Measurements from ENCODE around the gene SLC49A3. TPM values are rescaled to one million over a fixed set of nuclear protein-coding genes. Genes with fewer than 3 reads are reported as not detected.
"Not testable (repeated sequence)": the region's sequence is repeated elsewhere in the genome, so short reads cannot be mapped to it uniquely, and the experiment has no call there.

The SLC49A3 gene
- total and polyA plus RNA-seq, 2 donors (not counting 1 experiment from before 2014, with no cell fraction given): 0.42 to 5.1 TPM

DNA sequence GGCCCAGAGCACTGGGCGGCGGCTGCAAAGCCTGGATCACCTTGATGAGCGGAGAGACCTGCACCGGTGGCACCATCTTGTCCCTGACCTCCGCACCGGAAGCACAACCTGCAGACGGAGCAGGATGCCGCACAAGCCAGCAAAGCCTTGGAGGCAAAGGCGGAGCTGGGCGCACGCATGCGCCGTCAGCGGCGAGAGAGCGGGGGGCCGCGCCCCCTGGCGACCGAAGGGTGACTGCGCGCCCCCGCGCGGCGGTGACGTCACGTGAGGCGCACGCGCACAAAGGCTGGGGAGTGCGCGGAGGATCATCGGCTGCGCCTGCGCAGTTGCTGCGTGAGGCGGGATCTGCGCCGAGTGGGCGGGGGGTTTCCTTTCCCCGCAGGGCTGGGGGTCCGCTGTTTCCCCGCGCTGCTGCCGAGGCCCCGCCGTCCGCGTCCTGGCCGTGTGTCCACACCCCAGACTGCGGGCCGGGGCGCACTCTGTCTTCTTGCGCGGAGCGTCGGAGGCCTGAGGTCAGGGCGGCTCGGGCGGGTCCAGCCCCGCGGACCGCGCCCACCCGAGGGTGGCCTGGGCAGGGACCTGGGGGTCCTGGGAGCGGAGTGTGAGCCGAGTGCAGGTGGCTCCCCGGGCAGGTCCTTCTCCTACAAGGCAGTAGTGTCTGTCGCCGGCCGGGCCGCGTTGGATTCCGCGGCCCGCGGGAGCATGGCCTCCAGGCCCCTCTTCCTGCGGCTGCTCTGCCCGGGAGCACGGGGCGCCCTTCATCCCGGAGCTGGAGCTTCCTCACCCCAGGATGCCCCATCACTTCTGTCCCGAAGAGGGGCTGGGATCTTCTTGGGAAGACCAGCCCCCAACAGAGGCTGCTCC lies 14.5 kb downstream of the SLC49A3 start, which contains the start of the genes ATP5ME and MYL5:
Gene ATP5ME, minus strand, starts transcription at position 105 of the 864 bp plus-strand sequence. Its CDS starts 29 bp downstream, at position 76.
Gene MYL5, plus strand, starts transcription at position 371 of the 864 bp plus-strand sequence. CDS start 3,485 bp downstream, outside the sequence.
- TF ChIP-seq EZH2 (IDR thresholded peaks at IDR 0.05; ENCODE audit: low read length, missing control alignments): no peak
- TF ChIP-seq, protein P1, sequence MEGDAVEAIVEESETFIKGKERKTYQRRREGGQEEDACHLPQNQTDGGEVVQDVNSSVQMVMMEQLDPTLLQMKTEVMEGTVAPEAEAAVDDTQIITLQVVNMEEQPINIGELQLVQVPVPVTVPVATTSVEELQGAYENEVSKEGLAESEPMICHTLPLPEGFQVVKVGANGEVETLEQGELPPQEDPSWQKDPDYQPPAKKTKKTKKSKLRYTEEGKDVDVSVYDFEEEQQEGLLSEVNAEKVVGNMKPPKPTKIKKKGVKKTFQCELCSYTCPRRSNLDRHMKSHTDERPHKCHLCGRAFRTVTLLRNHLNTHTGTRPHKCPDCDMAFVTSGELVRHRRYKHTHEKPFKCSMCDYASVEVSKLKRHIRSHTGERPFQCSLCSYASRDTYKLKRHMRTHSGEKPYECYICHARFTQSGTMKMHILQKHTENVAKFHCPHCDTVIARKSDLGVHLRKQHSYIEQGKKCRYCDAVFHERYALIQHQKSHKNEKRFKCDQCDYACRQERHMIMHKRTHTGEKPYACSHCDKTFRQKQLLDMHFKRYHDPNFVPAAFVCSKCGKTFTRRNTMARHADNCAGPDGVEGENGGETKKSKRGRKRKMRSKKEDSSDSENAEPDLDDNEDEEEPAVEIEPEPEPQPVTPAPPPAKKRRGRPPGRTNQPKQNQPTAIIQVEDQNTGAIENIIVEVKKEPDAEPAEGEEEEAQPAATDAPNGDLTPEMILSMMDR (conservative IDR thresholded peaks at IDR 0.05 in 1 of 2, IDR thresholded peaks at IDR 0.05 in 1 of 2; ENCODE audit: low read depth in 1 of 2, low read length in 2 of 2): peak; percentile 63 to 81
- H3K27me3 ChIP-seq (ENCODE audit: control insufficient read depth, insufficient read depth, low read length): no peaks in the 10 kb centered on the region
- H3K4me1 ChIP-seq (ENCODE audit: control insufficient read depth, extremely low read depth, insufficient read depth, low read length): peaks cover 4% of the 10 kb centered on the region
- no peaks in the 10 kb centered on the region for H3K9me3 ChIP-seq (ENCODE audit: control insufficient read depth, insufficient read depth, low read depth, low read length)
- no peaks in the 10 kb centered on the region for H4K20me1 ChIP-seq (ENCODE audit: control insufficient read depth, extremely low read depth, insufficient read depth, low read length)
- peaks cover 13% of the 10 kb centered on the region for H3K79me2 ChIP-seq (ENCODE audit: control insufficient read depth, insufficient read depth, low read length)
- H2AFZ ChIP-seq (ENCODE audit: low read length): peak within 1 kb of the TSS; percentile 81
- DNase-seq (ENCODE audit: low read depth in 2 of 2): peak; percentile 90 to 95
- H3K27ac ChIP-seq (ENCODE audit: insufficient read depth, low read length): peak within 1 kb of the TSS; percentile 96
- H3K36me3 ChIP-seq (ENCODE audit: control insufficient read depth, insufficient read depth, low read length): peaks cover 9% of the 10 kb centered on the region
- H3K4me2 ChIP-seq (ENCODE audit: extremely low read depth, insufficient read depth, low read length): peak within 1 kb of the TSS; percentile 99
- peak within 1 kb of the TSS; percentile 84 to 99 (median 94) for H3K4me3 ChIP-seq (replicated peaks in 1 of 4; ENCODE audit: control extremely low read depth in 1 of 4, insufficient read depth in 1 of 4, low read depth in 3 of 4, low read length in 4 of 4)
- peak within 1 kb of the TSS; percentile 98 for H3K9ac ChIP-seq (ENCODE audit: insufficient read depth, low read length)

DNA sequence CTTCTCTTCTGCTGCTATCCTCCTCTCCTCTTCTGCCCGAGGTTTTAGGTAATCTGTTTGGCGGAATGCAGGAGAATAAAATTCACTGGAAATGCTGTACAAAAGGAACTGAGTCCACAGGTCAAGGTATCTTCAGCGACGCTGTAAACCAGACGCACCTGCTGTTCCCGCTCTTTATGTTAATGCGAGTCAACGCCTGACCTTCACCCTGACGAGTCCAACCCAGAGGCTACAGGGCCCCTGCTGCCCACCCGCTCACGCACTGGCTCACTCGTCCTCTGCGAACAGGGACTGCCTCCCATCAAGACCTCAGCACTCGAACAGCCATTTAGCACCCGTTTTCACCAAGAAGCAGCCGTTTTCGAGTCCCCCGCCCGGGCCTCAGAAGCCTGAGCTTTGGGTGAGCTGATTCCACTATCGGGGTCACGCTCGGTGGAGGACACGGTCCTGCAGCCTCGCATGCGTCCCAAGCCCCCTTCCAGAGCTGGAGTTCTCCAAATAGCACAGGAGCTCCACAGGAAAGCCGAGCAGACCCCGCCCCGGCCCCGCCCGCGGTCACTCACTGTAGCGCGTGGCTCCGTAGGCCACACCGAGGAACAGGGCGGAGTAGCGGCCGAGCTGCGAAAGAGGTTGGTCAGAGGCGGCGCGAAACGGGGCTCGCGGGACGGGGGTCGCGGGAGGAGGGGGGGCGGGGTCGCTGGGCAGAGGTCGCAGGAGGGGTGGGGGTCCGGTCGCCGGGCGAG lies 15.4 kb downstream of the SLC49A3 start:
- H3K9me3 ChIP-seq (ENCODE audit: control insufficient read depth, insufficient read depth, low read depth, low read length): no peaks in the 10 kb centered on the region
- H3K27ac ChIP-seq (ENCODE audit: insufficient read depth, low read length): peak overlapping the region; percentile 44
- H2AFZ ChIP-seq (ENCODE audit: low read length): peak overlapping the region; percentile 23
- H3K4me2 ChIP-seq (ENCODE audit: extremely low read depth, insufficient read depth, low read length): peak overlapping the region; percentile 99
- H3K27me3 ChIP-seq (ENCODE audit: control insufficient read depth, insufficient read depth, low read length): no peaks in the 10 kb centered on the region
- peaks cover 9% of the 10 kb centered on the region for H3K36me3 ChIP-seq (ENCODE audit: control insufficient read depth, insufficient read depth, low read length)
- H3K9ac ChIP-seq (ENCODE audit: insufficient read depth, low read length): peak overlapping the region; percentile 74
- TF ChIP-seq EZH2 (IDR thresholded peaks at IDR 0.05; ENCODE audit: low read length, missing control alignments): no peak
- TF ChIP-seq, protein P1 (conservative IDR thresholded peaks at IDR 0.05 in 1 of 2, IDR thresholded peaks at IDR 0.05 in 1 of 2; ENCODE audit: low read depth in 1 of 2, low read length in 2 of 2): no peak
- peaks cover 4% of the 10 kb centered on the region for H3K4me1 ChIP-seq (ENCODE audit: control insufficient read depth, extremely low read depth, insufficient read depth, low read length)
- DNase-seq (ENCODE audit: low read depth in 2 of 2): no peak
- no peaks in the 10 kb centered on the region for H4K20me1 ChIP-seq (ENCODE audit: control insufficient read depth, extremely low read depth, insufficient read depth, low read length)
- H3K79me2 ChIP-seq (ENCODE audit: control insufficient read depth, insufficient read depth, low read length): peaks cover 13% of the 10 kb centered on the region
- H3K4me3 ChIP-seq (replicated peaks in 1 of 4; ENCODE audit: control extremely low read depth in 1 of 4, insufficient read depth in 1 of 4, low read depth in 3 of 4, low read length in 4 of 4): peak overlapping the region; percentile 84 to 99 (median 94)

DNA sequence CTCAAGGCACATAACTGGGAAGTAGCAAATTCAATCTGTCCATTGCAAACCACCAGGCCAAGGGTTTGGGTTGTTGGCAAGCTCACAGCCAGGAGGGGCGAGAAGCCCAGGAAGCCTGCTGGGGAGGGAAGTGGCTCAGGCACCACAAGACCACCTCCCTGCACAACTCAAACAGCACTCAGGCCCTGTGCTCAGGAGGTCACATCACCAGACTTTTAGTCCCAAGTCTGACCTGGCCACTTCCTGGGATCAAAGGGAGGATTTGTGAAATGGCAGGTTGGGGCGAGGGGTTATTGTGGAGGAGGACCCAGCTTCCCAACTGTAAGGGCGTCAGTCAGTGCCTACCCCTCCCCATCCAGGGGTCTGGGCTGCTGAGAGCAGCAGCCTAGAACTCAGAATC lies 17.2 kb downstream of the SLC49A3 start:
- Histone ChIP-seq H3K9me3 (ENCODE audit: control insufficient read depth, insufficient read depth, low read depth, low read length) (no peaks in the 10 kb centered on the region), H3K4me2 (ENCODE audit: extremely low read depth, insufficient read depth, low read length) (no peak overlapping the region), H2AFZ (ENCODE audit: low read length) (no peak overlapping the region), H3K27ac (ENCODE audit: insufficient read depth, low read length) (no peak overlapping the region), H3K79me2 (ENCODE audit: control insufficient read depth, insufficient read depth, low read length) (peaks cover 13% of the 10 kb centered on the region), H3K9ac (ENCODE audit: insufficient read depth, low read length) (no peak overlapping the region), H3K4me3 (replicated peaks in 1 of 4; ENCODE audit: control extremely low read depth in 1 of 4, insufficient read depth in 1 of 4, low read depth in 3 of 4, low read length in 4 of 4) (no peak overlapping the region), H4K20me1 (ENCODE audit: control insufficient read depth, extremely low read depth, insufficient read depth, low read length) (no peaks in the 10 kb centered on the region), H3K36me3 (ENCODE audit: control insufficient read depth, insufficient read depth, low read length) (peaks cover 9% of the 10 kb centered on the region), H3K4me1 (ENCODE audit: control insufficient read depth, extremely low read depth, insufficient read depth, low read length) (peaks cover 4% of the 10 kb centered on the region), H3K27me3 (ENCODE audit: control insufficient read depth, insufficient read depth, low read length) (no peaks in the 10 kb centered on the region)
- DNase-seq (ENCODE audit: low read depth in 2 of 2): no peak
- TF ChIP-seq, protein P1 (conservative IDR thresholded peaks at IDR 0.05 in 1 of 2, IDR thresholded peaks at IDR 0.05 in 1 of 2; ENCODE audit: low read depth in 1 of 2, low read length in 2 of 2): no peak
- no peak for TF ChIP-seq EZH2 (IDR thresholded peaks at IDR 0.05; ENCODE audit: low read length, missing control alignments)

DNA sequence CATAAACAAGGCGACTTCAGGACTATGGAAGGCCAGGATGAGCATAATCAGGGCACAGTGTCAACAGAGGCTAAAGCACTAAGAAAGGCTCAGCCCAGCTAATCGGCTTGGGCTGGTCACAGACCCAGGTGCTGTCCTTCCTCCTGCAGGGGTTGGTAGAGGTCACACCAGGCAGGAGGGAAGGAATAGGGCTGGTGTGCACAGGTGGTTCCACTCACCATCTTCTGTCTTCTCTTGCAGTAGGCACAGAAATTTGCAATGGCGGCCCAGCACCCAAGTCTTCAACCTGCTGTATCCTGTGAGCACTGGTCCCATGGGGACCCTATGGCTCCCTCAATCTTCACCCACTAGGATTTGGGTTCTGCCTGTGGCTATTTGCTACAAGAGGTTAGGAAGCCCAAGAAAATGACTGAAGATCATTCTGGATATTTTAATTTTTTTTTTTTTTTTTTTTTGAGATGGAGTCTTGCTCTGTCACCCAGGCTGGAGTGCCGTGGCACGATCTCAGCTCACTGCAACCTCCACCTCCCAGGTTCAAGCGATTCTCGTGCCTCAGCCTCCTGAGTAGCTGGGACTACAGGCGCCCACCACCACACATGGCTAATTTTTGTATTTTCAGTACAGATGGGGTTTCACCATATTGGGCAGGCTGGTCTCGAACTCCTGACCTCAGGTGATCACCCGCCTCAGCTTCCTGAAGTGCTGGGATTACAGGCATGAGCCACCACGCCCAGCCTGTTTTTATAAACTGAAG lies 19.0 kb downstream of the SLC49A3 start:
- not testable (repeated sequence) for H3K27ac ChIP-seq (ENCODE audit: insufficient read depth, low read length); H2AFZ ChIP-seq (ENCODE audit: low read length); H3K27me3 ChIP-seq (ENCODE audit: control insufficient read depth, insufficient read depth, low read length); H4K20me1 ChIP-seq (ENCODE audit: control insufficient read depth, extremely low read depth, insufficient read depth, low read length); H3K4me1 ChIP-seq (ENCODE audit: control insufficient read depth, extremely low read depth, insufficient read depth, low read length); H3K4me3 ChIP-seq (replicated peaks in 1 of 4; ENCODE audit: control extremely low read depth in 1 of 4, insufficient read depth in 1 of 4, low read depth in 3 of 4, low read length in 4 of 4); H3K9ac ChIP-seq (ENCODE audit: insufficient read depth, low read length); H3K9me3 ChIP-seq (ENCODE audit: control insufficient read depth, insufficient read depth, low read depth, low read length); DNase-seq (ENCODE audit: low read depth in 2 of 2); H3K36me3 ChIP-seq (ENCODE audit: control insufficient read depth, insufficient read depth, low read length); H3K4me2 ChIP-seq (ENCODE audit: extremely low read depth, insufficient read depth, low read length); H3K79me2 ChIP-seq (ENCODE audit: control insufficient read depth, insufficient read depth, low read length)
